HCT116 (cell line): ENCODE data around the gene CASK. TPM values are rescaled to one million over a fixed set of nuclear protein-coding genes. Genes with fewer than 3 reads are reported as not detected.

Experiments
- ATAC-seq: fragments of 200-7000 bp; cut with Tn5 transposase; 2 replicates; pipeline ENCODE4 v1.9.1; 2020; ENCODE audit warnings: mild to moderate bottlenecking, moderate library complexity
- BruUV-seq: library from RNA; stranded (reverse); fragments of 400-500 nt; replicated peaks from 2 replicates; lab custom pipeline; 2021; lab: Mats Ljungman, UMichigan
- CTCF ChIA-PET: fragments of 300-600 bp; sonication (Branson Sonifier 250); formaldehyde crosslinking; loops from one replicate; lab custom pipeline; 2021; ENCODE audit warnings: antibody characterized with exemption; lab: Charles Lee
- POLR2A ChIA-PET: fragments of 300-600, 350-600 bp; sonication (Branson Sonifier 250); formaldehyde crosslinking; loops from one replicate; lab custom pipeline; 2021; ENCODE audit warnings: antibody characterized with exemption; lab: Charles Lee
- RAD21 ChIA-PET, 2 experiments: fragments of 300-600 bp; sonication (Branson Sonifier 250); formaldehyde crosslinking; loops; one replicate each; lab custom pipeline; 2023; ENCODE audit warnings: low total read pairs in 2 of 2; ENCODE audit not compliant: uncharacterized antibody in 2 of 2, unreplicated experiment in 2 of 2, low non-redundant PET in 1 of 2; lab: Charles Lee
- DNase-seq: peaks from one replicate; pipeline ENCODE4 v3.0.0-alpha.2; 2010; ENCODE audit warnings: low read depth, low spot score
- H2AFZ ChIP-seq: fragments of 200-600 bp; shearing (Covaris generic), sonication (generic); 2 replicates; pipeline ENCODE4 v1.6.1; 2017; ENCODE audit warnings: low read depth, mixed run types, mixed read lengths, antibody characterized with exemption, low read length; ENCODE audit not compliant: poor library complexity, severe bottlenecking
- H3K27ac ChIP-seq: 2 replicates; pipeline ENCODE4 v1.5.1; 2012; ENCODE audit warnings: low read depth, low read length
- H3K27me3 ChIP-seq: fragments of 200-600 bp; sonication (generic); 2 replicates; pipeline ENCODE4 v1.6.1; 2016; ENCODE audit warnings: mixed run types, low read length, mixed read lengths; ENCODE audit not compliant: insufficient read depth
- H3K36me3 ChIP-seq, 2 experiments: fragments of 200-500 bp in 1 of 2; fragments of 200-600 bp in 1 of 2; sonication (Bioruptor generic) in 1 of 2; sonication (generic) in 1 of 2; 2 replicates each; pipeline versions ENCODE4 v1.5.1 to v1.6.1; 2014 to 2016; ENCODE audit warnings: low read length in 2 of 2, inconsistent platforms in 1 of 2, mixed read lengths in 1 of 2, mixed run types in 1 of 2; ENCODE audit not compliant: insufficient read depth in 2 of 2, control insufficient read depth in 1 of 2
- H3K4me1 ChIP-seq, 2 experiments: fragments of 200-600 bp in 1 of 2; sonication (generic) in 1 of 2; 2 replicates each; pipeline versions ENCODE4 v1.5.1 to v1.6.1; 2012 to 2017; ENCODE audit warnings: low read length in 2 of 2, inconsistent platforms in 1 of 2, mild to moderate bottlenecking in 1 of 2, mixed read lengths in 1 of 2, mixed run types in 1 of 2, moderate library complexity in 1 of 2; ENCODE audit not compliant: insufficient read depth in 2 of 2, control insufficient read depth in 1 of 2
- H3K4me2 ChIP-seq: fragments of 200-600 bp; sonication (generic); 2 replicates; pipeline ENCODE4 v1.6.1; 2017; ENCODE audit warnings: mixed run types, low read length, mixed read lengths
- H3K4me3 ChIP-seq, 2 experiments: fragments of 200-600 bp in 1 of 2; sonication (generic) in 1 of 2; replicated peaks in 1 of 2; 2 replicates each; pipeline ENCODE4 v1.5.1; 2011 to 2016; ENCODE audit warnings: low read length in 2 of 2, control low read depth in 1 of 2, low read depth in 1 of 2, mild to moderate bottlenecking in 1 of 2, mixed read lengths in 1 of 2, mixed run types in 1 of 2
- H3K79me2 ChIP-seq: fragments of 200-600 bp; sonication (generic); 2 replicates; pipeline ENCODE4 v1.6.1; 2017; ENCODE audit warnings: mild to moderate bottlenecking, mixed run types, low read length, moderate library complexity, mixed read lengths; ENCODE audit not compliant: insufficient read depth
- H3K9ac ChIP-seq: fragments of 200-600 bp; sonication (generic); 2 replicates; pipeline ENCODE4 v1.6.1; 2016; ENCODE audit warnings: low read length, mixed read lengths
- H3K9me2 ChIP-seq: fragments of 200-600 bp; sonication (generic), shearing (Covaris generic); 2 replicates; pipeline ENCODE4 v1.6.1; 2017; ENCODE audit warnings: mixed run types, mild to moderate bottlenecking, moderate library complexity; ENCODE audit not compliant: insufficient read depth
- H3K9me3 ChIP-seq, 2 experiments: fragments of 200-500 bp in 1 of 2; fragments of 200-600 bp in 1 of 2; sonication (Bioruptor generic) in 1 of 2; sonication (generic) in 1 of 2; 2 replicates each; pipeline ENCODE4 v1.6.1; 2014 to 2017; ENCODE audit warnings: low read length in 2 of 2, mixed read lengths in 2 of 2, inconsistent platforms in 1 of 2, low read depth in 1 of 2, mild to moderate bottlenecking in 1 of 2, mixed run types in 1 of 2, moderate library complexity in 1 of 2; ENCODE audit not compliant: control insufficient read depth in 1 of 2, insufficient read depth in 1 of 2
- H4K20me1 ChIP-seq: fragments of 200-600 bp; sonication (generic), shearing (Covaris generic); 2 replicates; pipeline ENCODE4 v1.6.1; 2017; ENCODE audit warnings: mixed run types, mild to moderate bottlenecking, moderate library complexity; ENCODE audit not compliant: insufficient read depth
- ATF3 ChIP-seq: IDR thresholded peaks from 2 replicates; pipeline ENCODE4 v1.6.1; 2012
- CEBPB ChIP-seq: IDR thresholded peaks from 2 replicates; pipeline ENCODE4 v1.6.1; 2012; ENCODE audit warnings: low read depth
- CTCF ChIP-seq, 3 experiments: fragments of 200-600 bp in 1 of 3; sonication (generic) in 1 of 3; IDR thresholded peaks in 2 of 3; conservative IDR thresholded peaks in 1 of 3; 2 replicates each; pipeline ENCODE4 v1.5.1; 2012 to 2017; ENCODE audit warnings: low read depth in 2 of 3, low read length in 2 of 3, antibody characterized with exemption in 1 of 3, borderline replicate concordance in 1 of 3, control low read depth in 1 of 3, mild to moderate bottlenecking in 1 of 3, mixed read lengths in 1 of 3, mixed run types in 1 of 3, moderate library complexity in 1 of 3; ENCODE audit not compliant: insufficient read depth in 1 of 3
- EZH2phosphoT487 ChIP-seq: fragments of 200-600 bp; IDR thresholded peaks from 2 replicates; pipeline ENCODE4 v1.6.1; 2018; ENCODE audit warnings: antibody characterized with exemption, borderline replicate concordance
- FOSL1 ChIP-seq: IDR thresholded peaks from 2 replicates; pipeline ENCODE4 v1.6.1; 2012; ENCODE audit warnings: low read depth
- MAX ChIP-seq: IDR thresholded peaks from 2 replicates; pipeline ENCODE4 v1.6.1; 2012
- POLR2A ChIP-seq: IDR thresholded peaks from 2 replicates; pipeline ENCODE4 v1.7.0; 2011; ENCODE audit warnings: borderline replicate concordance; ENCODE audit not compliant: insufficient read depth, insufficient read length; ENCODE audit errors: extremely low read depth
- RAD21 ChIP-seq: IDR thresholded peaks from 2 replicates; pipeline ENCODE4 v1.6.1; 2012; ENCODE audit warnings: low read depth, mild to moderate bottlenecking
- SRF ChIP-seq: IDR thresholded peaks from 2 replicates; pipeline ENCODE4 v1.6.1; 2012; ENCODE audit warnings: low read depth
- TCF7L2 ChIP-seq: IDR thresholded peaks from 2 replicates; pipeline ENCODE4 v1.7.0; 2011; ENCODE audit warnings: borderline replicate concordance, inconsistent platforms; ENCODE audit not compliant: insufficient read depth, insufficient read length; ENCODE audit errors: extremely low read depth
- ZFX ChIP-seq: fragments of 450-650 bp; IDR thresholded peaks from 2 replicates; pipeline ENCODE4 v1.6.1; 2017
- ZNF274 ChIP-seq: fragments of 200-500 bp; sonication (Bioruptor generic); IDR thresholded peaks from 2 replicates; pipeline ENCODE4 v1.6.1; 2014; ENCODE audit warnings: mild to moderate bottlenecking, low read depth, low read length, inconsistent platforms
- intact Hi-C: fragments of 100-400 bp; cut with micrococcal nuclease; formaldehyde crosslinking; loops from 2 replicates; pipeline ENCODE4 v1.10.0; 2022
- total RNA-seq: library from RNA; stranded (reverse); gene quantifications from one replicate; pipeline ENCODE4 v1.2.1, GENCODE V29; 2021; ENCODE audit not compliant: unreplicated experiment
- TF ChIP-seq, protein P1 (sequence below): IDR thresholded peaks from 2 replicates; pipeline ENCODE4 v1.6.1; 2011; ENCODE audit warnings: mild to moderate bottlenecking, low read length, moderate library complexity; ENCODE audit not compliant: insufficient replicate concordance; ENCODE audit errors: extremely low read depth

The CASK gene
- total RNA-seq, 1 experiment from 2014 or later: 39.0 TPM

- Histone ChIP-seq H2AFZ (no peak overlapping the region), H3K27me3 (no peaks in the 10 kb centered on the region), H3K9ac (no peak overlapping the region), H3K4me3 (no peak overlapping the region), H4K20me1 (no peaks in the 10 kb centered on the region), H3K9me2 (no peaks in the 10 kb centered on the region), H3K36me3 (no peaks in the 10 kb centered on the region), H3K27ac (no peak overlapping the region), H3K4me2 (no peak overlapping the region), H3K79me2 (no peaks in the 10 kb centered on the region), H3K9me3 (no peaks in the 10 kb centered on the region), H3K4me1 (no peaks in the 10 kb centered on the region)
- TF ChIP-seq, protein P1, sequence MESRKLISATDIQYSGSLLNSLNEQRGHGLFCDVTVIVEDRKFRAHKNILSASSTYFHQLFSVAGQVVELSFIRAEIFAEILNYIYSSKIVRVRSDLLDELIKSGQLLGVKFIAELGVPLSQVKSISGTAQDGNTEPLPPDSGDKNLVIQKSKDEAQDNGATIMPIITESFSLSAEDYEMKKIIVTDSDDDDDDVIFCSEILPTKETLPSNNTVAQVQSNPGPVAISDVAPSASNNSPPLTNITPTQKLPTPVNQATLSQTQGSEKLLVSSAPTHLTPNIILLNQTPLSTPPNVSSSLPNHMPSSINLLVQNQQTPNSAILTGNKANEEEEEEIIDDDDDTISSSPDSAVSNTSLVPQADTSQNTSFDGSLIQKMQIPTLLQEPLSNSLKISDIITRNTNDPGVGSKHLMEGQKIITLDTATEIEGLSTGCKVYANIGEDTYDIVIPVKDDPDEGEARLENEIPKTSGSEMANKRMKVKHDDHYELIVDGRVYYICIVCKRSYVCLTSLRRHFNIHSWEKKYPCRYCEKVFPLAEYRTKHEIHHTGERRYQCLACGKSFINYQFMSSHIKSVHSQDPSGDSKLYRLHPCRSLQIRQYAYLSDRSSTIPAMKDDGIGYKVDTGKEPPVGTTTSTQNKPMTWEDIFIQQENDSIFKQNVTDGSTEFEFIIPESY: no peak
- no peak for TF ChIP-seq ZFX
- no peak for TF ChIP-seq CEBPB
- no peak for TF ChIP-seq ZNF274
- no peak for TF ChIP-seq POLR2A
- TF ChIP-seq MAX: no peak
- TF ChIP-seq TCF7L2: no peak
- no peak for TF ChIP-seq FOSL1
- TF ChIP-seq EZH2phosphoT487: no peak
- no peak for TF ChIP-seq SRF
- TF ChIP-seq CTCF (IDR thresholded peaks at IDR 0.05 in 2 of 3, conservative IDR thresholded peaks at IDR 0.05 in 1 of 3; ENCODE audit: borderline replicate concordance in 1 of 3, insufficient read depth in 1 of 3, low read depth in 2 of 3, low read length in 2 of 3): no peak
- TF ChIP-seq RAD21: no peak
- no peak for TF ChIP-seq ATF3
- ChIA-PET CTCF (no interaction called here), RAD21 (no interaction called here), POLR2A (no interaction called here)
- ATAC-seq: no peak
- DNase-seq: no peak
- BruUV-seq: no TSS peak
- intact Hi-C loops: no loop called here
Measured at GRCh38 chrX:41655101-41655500, 268.3 kb downstream of the CASK start.
